OCI-LY7 (cell line): Measurements from ENCODE around the gene TULP1. TPM values are rescaled to one million over a fixed set of nuclear protein-coding genes. Genes with fewer than 3 reads are reported as not detected.

Experiments used
- BruUV-seq: library from RNA; stranded (reverse); fragments of 400-500 nt; replicated peaks from 2 replicates; lab custom pipeline; 2021; lab: Mats Ljungman, UMichigan
- CTCF ChIA-PET: fragments of 300-600 bp; sonication (Branson Sonifier 250); formaldehyde crosslinking; loops from one replicate; lab custom pipeline; 2022; ENCODE audit warnings: antibody characterized with exemption; ENCODE audit not compliant: unreplicated experiment; lab: Charles Lee
- POLR2A ChIA-PET: fragments of 300-600 bp; sonication (Branson Sonifier 250); formaldehyde crosslinking; loops from one replicate; lab custom pipeline; 2022; ENCODE audit warnings: antibody characterized with exemption; lab: Charles Lee
- DNase-seq: peaks from one replicate; pipeline ENCODE4 v3.0.0-alpha.2; 2015; ENCODE audit warnings: low spot score
- H2AFZ ChIP-seq: fragments of 200-600 bp; sonication (generic), shearing (Covaris generic); 2 replicates; pipeline ENCODE4 v1.6.1; 2014; ENCODE audit warnings: mild to moderate bottlenecking, antibody characterized with exemption, low read length, moderate library complexity
- H3K27ac ChIP-seq: fragments of 200-600 bp; sonication (generic); 2 replicates; pipeline ENCODE4 v1.5.1; 2014; ENCODE audit warnings: mixed run types, low read depth, mild to moderate bottlenecking, moderate library complexity, low read length, inconsistent platforms; ENCODE audit not compliant: poor library complexity, severe bottlenecking
- H3K36me3 ChIP-seq: fragments of 200-600 bp; sonication (generic); 2 replicates; pipeline ENCODE4 v1.6.1; 2014; ENCODE audit warnings: mild to moderate bottlenecking, antibody characterized with exemption, low read length, moderate library complexity, mixed read lengths; ENCODE audit not compliant: insufficient read depth
- H3K4me1 ChIP-seq: fragments of 200-600 bp; sonication (generic); 2 replicates; pipeline ENCODE4 v1.5.1; 2014; ENCODE audit warnings: mild to moderate bottlenecking, low read length; ENCODE audit not compliant: insufficient read depth, poor library complexity, severe bottlenecking
- H3K4me2 ChIP-seq: fragments of 200-600 bp; sonication (generic); 2 replicates; pipeline ENCODE4 v1.6.1; 2014; ENCODE audit warnings: mild to moderate bottlenecking, low read length
- H3K4me3 ChIP-seq: fragments of 200-600 bp; sonication (generic); 2 replicates; pipeline ENCODE4 v1.5.1; 2014; ENCODE audit warnings: mild to moderate bottlenecking, low read depth, low read length; ENCODE audit not compliant: poor library complexity, severe bottlenecking
- H3K79me2 ChIP-seq: fragments of 200-600 bp; sonication (generic); 2 replicates; pipeline ENCODE4 v1.6.1; 2016; ENCODE audit warnings: low read depth, mild to moderate bottlenecking, low read length, moderate library complexity, mixed read lengths; ENCODE audit not compliant: insufficient read depth
- H3K9me2 ChIP-seq: fragments of 200-600 bp; sonication (generic); 2 replicates; pipeline ENCODE4 v1.6.1; 2016; ENCODE audit warnings: mild to moderate bottlenecking, low read length, mixed read lengths; ENCODE audit not compliant: insufficient read depth
- H3K9me3 ChIP-seq: fragments of 200-600 bp; sonication (generic); 2 replicates; pipeline ENCODE4 v1.6.1; 2014; ENCODE audit warnings: mild to moderate bottlenecking, mixed run types, low read length, mixed read lengths
- H4K20me1 ChIP-seq: fragments of 200-600 bp; sonication (generic); 2 replicates; pipeline ENCODE4 v1.6.1; 2014; ENCODE audit warnings: mild to moderate bottlenecking, antibody characterized with exemption, low read length, moderate library complexity, mixed read lengths; ENCODE audit not compliant: insufficient read depth
- CTCF ChIP-seq: fragments of 200-600 bp; sonication (generic); conservative IDR thresholded peaks from 2 replicates; pipeline ENCODE4 v1.5.1; 2014; ENCODE audit warnings: mild to moderate bottlenecking, antibody characterized with exemption, low read length, moderate library complexity, mixed read lengths
- EZH2phosphoT487 ChIP-seq: fragments of 200-600 bp; sonication (generic); IDR thresholded peaks from 2 replicates; pipeline ENCODE4 v1.6.1; 2018; ENCODE audit warnings: low read depth, borderline replicate concordance, mild to moderate bottlenecking, mixed run types, antibody characterized with exemption, low read length, moderate library complexity, mixed read lengths
- intact Hi-C: fragments of 100-400 bp; cut with micrococcal nuclease; formaldehyde crosslinking; loops from one replicate; pipeline ENCODE4 v1.10.0; 2022; ENCODE audit not compliant: unreplicated experiment
- total RNA-seq, 2 experiments: library from RNA; depleted of rRNA in 1 of 2; stranded (reverse); fragments of >200 nt in 1 of 2; shearing (Covaris generic) in 1 of 2; gene quantifications; 2 replicates each; pipeline ENCODE4 v1.2.3, GENCODE V29; 2014 to 2022

TULP1 gene
- total RNA-seq, 2 experiments from 2014 or later, result not detected

- no peak overlapping the region for H2AFZ ChIP-seq
- no peak overlapping the region for H3K4me3 ChIP-seq
- H3K4me1 ChIP-seq, result no peaks in the 10 kb centered on the region
- H3K4me2 ChIP-seq, result no peak overlapping the region
- H3K9me2 ChIP-seq, result no peaks in the 10 kb centered on the region
- ChIA-PET POLR2A (interaction anchor here (0.6 kb wide), 1 partner anchor 272 kb away, joined by 3 read pairs; no protein-coding TSS in a partner anchor), CTCF (no interaction called here)
- TF ChIP-seq CTCF (no peak), EZH2phosphoT487 (no peak)
- no peak overlapping the region for H3K27ac ChIP-seq
- peaks cover 10% of the 10 kb centered on the region; the same call in 1 of the 2 replicates for H3K9me3 ChIP-seq
- no peaks in the 10 kb centered on the region for H4K20me1 ChIP-seq
- no peaks in the 10 kb centered on the region for H3K36me3 ChIP-seq
- no peaks in the 10 kb centered on the region for H3K79me2 ChIP-seq
- no peak for DNase-seq
- no TSS peak for BruUV-seq
- intact Hi-C loops, result no loop called here
Measured at GRCh38 chr6:35554811-35555210, 42.1 kb upstream of the TULP1 start.

- Histone ChIP-seq H3K36me3 (no peaks in the 10 kb centered on the region), H2AFZ (no peak overlapping the region), H4K20me1 (no peaks in the 10 kb centered on the region), H3K9me2 (no peaks in the 10 kb centered on the region), H3K4me2 (no peak overlapping the region), H3K79me2 (no peaks in the 10 kb centered on the region), H3K4me3 (no peak overlapping the region), H3K4me1 (no peaks in the 10 kb centered on the region), H3K27ac (no peak overlapping the region), H3K9me3 (peaks cover 12% of the 10 kb centered on the region; the same call in 1 of the 2 replicates)
- ChIA-PET CTCF (interaction anchor here (0.5 kb wide), 1 partner anchor 76 kb away, joined by 8 read pairs; no protein-coding TSS in a partner anchor), POLR2A (interaction anchor here (0.6 kb wide), 1 partner anchor 50 kb away, joined by 3 read pairs; no protein-coding TSS in a partner anchor)
- intact Hi-C loops, result no loop called here
- DNase-seq, result no peak
- no TSS peak for BruUV-seq
- no peak for TF ChIP-seq CTCF
- TF ChIP-seq EZH2phosphoT487, result no peak
Measured at GRCh38 chr6:35553315-35553714, 40.6 kb upstream of the TULP1 start.

GRCh38 chr6:35552285-35552917 is 39.7 kb upstream of the TULP1 start:
- TF ChIP-seq CTCF (peak; percentile 95), EZH2phosphoT487 (no peak)
- DNase-seq, result peak; percentile 39
- intact Hi-C loops, result no loop called here
- no peaks in the 10 kb centered on the region for H4K20me1 ChIP-seq
- H3K27ac ChIP-seq, result no peak overlapping the region
- H3K4me2 ChIP-seq, result no peak overlapping the region
- H3K9me2 ChIP-seq, result no peaks in the 10 kb centered on the region
- H3K36me3 ChIP-seq, result no peaks in the 10 kb centered on the region
- POLR2A ChIA-PET, result no interaction called here
- H3K4me1 ChIP-seq, result no peaks in the 10 kb centered on the region
- H3K79me2 ChIP-seq, result no peaks in the 10 kb centered on the region
- no peak overlapping the region for H2AFZ ChIP-seq
- peaks cover 12% of the 10 kb centered on the region; the same call in 1 of the 2 replicates for H3K9me3 ChIP-seq
- no peak overlapping the region for H3K4me3 ChIP-seq
- CTCF ChIA-PET, result interaction anchor here (0.5 to 1.6 kb wide), 3 partner anchors 25 to 184 kb away, joined by 3 to 8 read pairs (median 6); partner anchors contain the start of gene ARMC12
- no TSS peak for BruUV-seq
